ENCODE data around the gene TGIF2.
A peak's percentile ranks its signal among the peaks of the same experiment; 100 is the strongest.

The TGIF2 gene

GRCh38 chr20:36591281-36591680, 17.9 kb downstream of the TGIF2 start:
- in situ Hi-C loops (cut with MboI; ENCODE audit: low sequenced_read_pairs, unreplicated experiment) = no loop called here
- no peak for TF ChIP-seq CTCF (IDR thresholded peaks at IDR 0.05; ENCODE audit: borderline replicate concordance, control extremely low read depth, extremely low read depth, insufficient read depth, missing control alignments)
- no peak for DNase-seq (ENCODE audit: low spot score)

GRCh38 chr20:36591854-36592641, 18.7 kb downstream of the TGIF2 start:
- peak; percentile 49 for TF ChIP-seq CTCF (IDR thresholded peaks at IDR 0.05; ENCODE audit: borderline replicate concordance, control extremely low read depth, extremely low read depth, insufficient read depth, missing control alignments)
- no peak for DNase-seq (ENCODE audit: low spot score)
- in situ Hi-C loops (cut with MboI; ENCODE audit: low sequenced_read_pairs, unreplicated experiment) = no loop called here

GRCh38 chr20:36593347-36593929, 20.0 kb downstream of the TGIF2 start:
- in situ Hi-C loops (cut with MboI; ENCODE audit: low sequenced_read_pairs, unreplicated experiment) = no loop called here
- no peak for TF ChIP-seq CTCF (IDR thresholded peaks at IDR 0.05; ENCODE audit: borderline replicate concordance, control extremely low read depth, extremely low read depth, insufficient read depth, missing control alignments)

GRCh38 chr20:36599912-36600345, 26.5 kb downstream of the TGIF2 start:
- no peak for TF ChIP-seq CTCF (IDR thresholded peaks at IDR 0.05; ENCODE audit: borderline replicate concordance, control extremely low read depth, extremely low read depth, insufficient read depth, missing control alignments)
- in situ Hi-C loops (cut with MboI; ENCODE audit: low sequenced_read_pairs, unreplicated experiment) = no loop called here
- no peak for DNase-seq (ENCODE audit: low spot score)

More at GRCh38 chr20:36593347-36593929, 20.0 kb downstream of the TGIF2 start:
- no peak for DNase-seq (ENCODE audit: low spot score)

- TF ChIP-seq CTCF (IDR thresholded peaks at IDR 0.05; ENCODE audit: borderline replicate concordance, control extremely low read depth, extremely low read depth, insufficient read depth, missing control alignments) = no peak
- DNase-seq (ENCODE audit: low spot score) = no peak
- in situ Hi-C loops (cut with MboI; ENCODE audit: low sequenced_read_pairs, unreplicated experiment) = no loop called here
Measured at GRCh38 chr20:36601540-36601939, 28.1 kb downstream of the TGIF2 start.

- DNase-seq (ENCODE audit: low spot score) = peak; percentile 66
- in situ Hi-C loops (cut with MboI; ENCODE audit: low sequenced_read_pairs, unreplicated experiment) = no loop called here
- no peak for TF ChIP-seq CTCF (IDR thresholded peaks at IDR 0.05; ENCODE audit: borderline replicate concordance, control extremely low read depth, extremely low read depth, insufficient read depth, missing control alignments)
Measured at GRCh38 chr20:36604952-36605398, 31.6 kb downstream of the TGIF2 start.

All from GM13976 (cell line).